ENCODE results near the gene PHF8.

GRCh38 chrX:54089191-54089590 lies 44.9 kb upstream of the PHF8 start:
- TF ChIP-seq CTCF (IDR thresholded peaks at IDR 0.05) (no peak), POLR2A (IDR thresholded peaks at IDR 0.05) (no peak), POLR2AphosphoS5 (IDR thresholded peaks at IDR 0.05) (no peak), EP300 (IDR thresholded peaks at IDR 0.05) (no peak)

Measured in stomach (tissue), 4 donors.